Stimulated activated CD8-positive, alpha-beta memory T cell treated with anti-CD3 and anti-CD28 coated beads, Interleukin-2, amount 100 ng/mL, for 48 hours (primary cell): ENCODE results near the gene PIF1.
"Not testable (repeated sequence)": the region's sequence is repeated elsewhere in the genome, so short reads cannot be mapped to it uniquely, and the experiment has no call there.

ENCODE experiments used
- DNase-seq, 2 donors: peaks; one replicate each; pipeline ENCODE4 v3.0.0-alpha.2; 2020; ENCODE audit warnings: low read depth in 2 of 2

The PIF1 gene

DNA sequence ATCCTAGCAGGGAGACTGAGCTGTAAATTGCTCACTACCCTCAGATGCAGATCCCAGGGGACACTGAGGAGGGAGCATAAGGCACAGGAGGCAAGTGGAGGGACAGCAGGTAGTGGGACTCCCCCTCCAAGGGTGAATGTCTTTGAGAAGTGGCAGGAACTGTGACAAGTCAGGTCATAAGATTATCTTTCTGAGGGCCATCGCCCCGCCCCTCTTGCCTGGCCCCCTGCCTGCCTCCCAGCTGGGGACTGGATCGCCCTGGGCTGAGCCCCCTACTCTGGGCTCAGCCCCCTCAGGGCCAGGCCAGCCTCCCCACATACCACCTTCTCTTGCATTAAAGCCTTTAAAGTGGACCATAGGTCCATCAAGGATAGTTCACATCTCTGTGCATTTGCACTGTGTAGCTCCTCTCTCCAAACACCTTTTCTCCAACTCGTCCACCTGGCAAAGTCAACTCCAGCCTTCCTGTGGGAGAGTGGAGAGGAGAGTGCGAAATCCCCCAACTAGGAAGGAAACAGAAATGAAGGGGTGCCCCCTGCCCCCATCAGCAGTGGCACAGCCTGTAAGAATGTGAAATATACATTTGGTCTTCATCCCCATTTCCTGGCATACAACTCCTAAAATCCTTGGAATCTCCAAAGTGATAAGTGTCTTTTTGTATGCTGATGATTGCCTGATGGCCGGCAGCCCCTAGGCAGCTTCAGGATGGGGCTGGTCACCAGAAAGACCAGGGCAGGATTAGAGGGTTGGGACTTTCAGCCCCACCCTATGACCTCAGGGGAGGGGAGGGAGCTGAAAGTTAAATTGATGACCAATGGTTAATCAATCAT lies 14.7 kb downstream of the PIF1 start:
- no peak for DNase-seq

DNA sequence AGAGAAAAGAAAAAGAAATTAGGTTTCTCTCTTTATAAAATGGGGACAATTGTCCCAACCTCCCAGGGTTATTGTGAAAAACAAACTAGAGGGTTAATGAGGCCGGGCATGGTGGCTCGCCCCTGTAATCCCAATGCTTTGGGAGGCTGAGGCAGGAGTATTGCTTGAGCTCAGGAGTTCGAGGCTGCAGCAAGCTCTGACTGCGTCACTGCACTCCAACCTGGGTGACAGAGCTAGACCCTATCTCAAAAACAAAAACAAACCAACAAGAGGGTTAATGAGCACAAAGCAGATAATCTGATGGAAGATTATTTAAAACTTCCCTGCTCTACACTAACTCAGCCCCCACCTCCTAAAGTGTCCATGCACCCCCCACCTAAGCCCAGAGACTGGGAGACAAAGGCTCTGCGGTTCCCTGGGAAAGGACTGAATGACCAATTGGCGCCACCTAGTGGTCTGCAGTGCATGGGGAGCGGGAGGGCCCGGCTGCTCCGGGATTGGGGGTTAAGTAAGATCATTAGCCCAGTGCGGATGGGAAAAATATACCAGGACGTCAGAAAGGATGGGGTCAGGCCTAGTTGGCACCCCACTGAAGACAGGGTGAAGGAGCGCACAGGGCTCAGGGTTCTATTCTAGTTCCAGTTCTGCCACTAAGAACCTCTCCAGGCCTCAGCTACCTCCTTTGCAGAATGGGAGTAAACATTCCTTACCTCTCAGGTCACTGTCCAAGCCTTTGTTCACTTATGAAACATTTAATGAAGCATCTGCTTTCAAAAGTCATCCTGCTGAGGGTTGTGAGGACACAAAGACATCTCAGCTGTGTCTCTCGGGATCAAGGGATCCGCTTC lies 15.6 kb downstream of the PIF1 start:
- peak; percentile 51 to 61 for DNase-seq

- no peak for DNase-seq
Measured at GRCh38 chr15:64808785-64809453, 16.5 kb downstream of the PIF1 start.

- no peak for DNase-seq
Measured at GRCh38 chr15:64807751-64808222, 17.7 kb downstream of the PIF1 start.

DNA sequence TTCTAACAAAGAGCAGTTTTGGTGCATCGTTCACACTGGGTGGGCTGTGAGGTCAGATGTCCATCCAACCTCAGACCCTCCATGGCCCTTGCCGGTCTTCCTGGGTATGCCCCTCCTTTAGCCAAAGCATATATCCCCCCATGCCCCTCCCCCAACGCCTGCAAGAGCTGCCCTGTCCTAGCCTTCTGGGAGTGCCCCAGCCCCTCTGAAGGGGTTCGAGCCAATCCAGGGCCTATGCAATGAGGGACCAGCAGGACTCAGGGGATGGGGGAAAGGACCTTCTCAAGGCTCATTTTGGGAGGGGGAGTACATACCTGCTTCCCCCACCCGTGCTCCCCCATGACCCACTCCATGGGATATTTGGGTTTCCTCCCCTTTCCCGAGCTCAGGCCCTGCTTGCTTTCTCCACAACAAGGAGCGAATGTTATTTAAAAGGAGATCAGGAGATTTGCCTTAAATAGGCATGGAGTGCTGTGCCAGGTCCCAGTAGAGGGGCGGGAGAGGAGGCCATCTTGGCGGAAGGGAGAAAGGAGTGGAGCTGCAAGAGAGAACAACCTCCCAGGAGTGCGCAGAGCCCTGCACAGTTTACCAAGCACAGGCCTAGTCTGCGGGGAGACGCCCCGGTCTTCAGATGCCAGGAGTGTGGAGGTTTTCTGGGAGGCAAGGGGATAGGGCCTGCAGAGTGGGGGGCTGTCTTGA lies 18.2 kb downstream of the PIF1 start:
- no peak for DNase-seq

GRCh38 chr15:64806509-64806908 lies 18.9 kb downstream of the PIF1 start:
- no peak for DNase-seq

GRCh38 chr15:64804619-64805018 lies 20.8 kb downstream of the PIF1 start:
- DNase-seq = no peak

GRCh38 chr15:64803526-64803925 lies 21.9 kb downstream of the PIF1 start:
- no peak for DNase-seq

DNA sequence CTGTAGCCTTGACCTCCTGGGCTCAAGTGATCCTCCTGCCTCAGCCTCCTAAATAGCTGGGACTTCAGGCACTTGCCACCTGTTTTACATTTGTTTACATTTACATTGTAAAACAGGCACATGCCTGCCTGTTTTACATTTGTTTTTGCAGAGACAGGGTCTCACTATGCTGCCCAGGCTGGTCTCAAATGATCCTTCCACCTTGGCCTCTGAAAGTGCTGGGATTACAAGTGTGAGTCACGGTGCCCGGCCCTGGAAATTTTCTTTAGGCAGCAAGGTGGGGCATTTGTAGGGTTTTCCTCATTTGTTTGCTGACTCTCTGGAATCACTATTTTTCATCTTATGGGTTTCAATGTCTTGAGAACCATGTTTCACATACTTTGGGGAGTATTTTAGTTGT lies 25.0 kb downstream of the PIF1 start:
- DNase-seq = no peak

GRCh38 chr15:64798905-64799304 lies 26.5 kb downstream of the PIF1 start:
- DNase-seq = not testable (repeated sequence)

GRCh38 chr15:64795921-64796320 lies 29.5 kb downstream of the PIF1 start:
- DNase-seq = not testable (repeated sequence)

- DNase-seq = not testable (repeated sequence)
Measured at GRCh38 chr15:64795299-64795698, 30.1 kb downstream of the PIF1 start.

DNA sequence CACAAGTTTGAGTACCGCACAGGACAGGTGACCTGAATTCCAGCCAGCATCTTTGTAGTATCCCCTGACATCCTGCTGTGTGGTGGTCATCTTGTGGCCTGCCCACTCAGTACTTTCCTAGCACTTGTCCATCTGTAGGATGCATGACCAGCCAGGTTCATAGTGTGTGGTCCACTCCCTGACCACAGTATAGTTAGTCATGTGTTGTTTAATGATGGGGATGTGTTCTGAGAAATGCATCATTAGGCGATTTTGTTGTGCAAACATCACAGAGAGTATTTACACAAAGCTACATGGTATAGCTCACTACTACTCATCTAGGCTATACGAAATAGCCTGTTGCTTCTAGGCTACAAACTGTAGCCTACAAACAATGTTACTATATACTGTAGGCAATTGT lies 33.2 kb downstream of the PIF1 start:
- DNase-seq = no peak

GRCh38 chr15:64791401-64791800 lies 34.0 kb downstream of the PIF1 start:
- DNase-seq = no peak

DNA sequence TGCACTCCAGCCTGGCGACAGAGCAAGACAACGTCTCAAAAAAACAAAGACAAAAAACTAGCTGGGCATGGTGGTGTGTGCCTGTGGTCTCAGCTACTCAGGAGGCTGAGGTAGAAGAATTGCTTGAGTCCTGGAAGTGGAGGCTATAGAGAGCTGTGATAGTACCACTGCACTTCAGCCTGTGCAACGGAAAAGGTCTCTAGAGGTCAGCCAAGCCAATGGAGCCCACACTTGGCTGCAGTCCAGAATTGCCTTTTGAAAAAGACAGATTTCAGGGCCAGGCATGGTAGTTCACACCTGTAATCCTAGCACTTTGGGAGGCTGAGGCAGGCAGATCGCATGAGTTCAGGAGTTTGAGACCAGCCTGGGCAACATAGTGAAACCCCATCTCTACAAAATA lies 41.7 kb downstream of the PIF1 start:
- no peak for DNase-seq

DNA sequence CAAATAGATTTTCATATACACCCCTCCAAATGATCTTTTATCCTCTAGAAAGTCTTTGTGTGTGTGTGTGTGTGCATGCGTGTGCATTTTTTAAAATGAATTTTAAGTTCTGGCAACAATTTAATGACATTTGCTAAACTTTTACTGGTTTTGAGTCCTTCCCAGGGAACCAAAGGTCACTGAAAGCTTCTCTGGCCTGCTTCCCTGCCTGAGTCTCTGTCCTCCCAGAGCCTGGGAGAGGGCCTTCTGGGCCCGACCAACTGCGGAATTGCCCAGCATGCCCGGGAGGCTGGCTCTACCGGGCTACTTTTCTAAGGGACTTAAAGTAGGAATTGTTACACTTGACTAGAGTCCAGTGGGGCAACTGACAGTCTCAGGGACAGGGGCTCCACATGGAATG lies 42.7 kb downstream of the PIF1 start:
- DNase-seq = no peak

DNA sequence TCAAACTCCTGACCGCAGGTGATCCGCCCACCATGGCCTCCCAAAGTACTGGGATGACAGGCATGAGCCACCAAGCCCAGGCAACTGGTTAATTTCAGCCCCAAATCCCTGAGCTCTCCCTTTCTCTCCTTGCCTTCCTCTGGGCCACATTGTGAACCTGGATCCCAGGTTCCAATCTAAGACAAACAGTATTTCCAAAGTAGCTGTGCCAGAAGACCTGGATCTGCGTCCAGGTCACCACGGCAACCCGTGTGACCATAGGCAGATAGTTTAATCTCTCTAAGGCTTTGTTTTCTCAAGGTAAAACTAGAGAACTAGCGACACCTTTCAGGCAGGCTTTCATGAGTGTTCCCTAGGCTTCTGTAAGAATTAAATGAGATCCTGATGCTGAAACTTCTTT lies 44.1 kb downstream of the PIF1 start:
- DNase-seq = no peak

DNA sequence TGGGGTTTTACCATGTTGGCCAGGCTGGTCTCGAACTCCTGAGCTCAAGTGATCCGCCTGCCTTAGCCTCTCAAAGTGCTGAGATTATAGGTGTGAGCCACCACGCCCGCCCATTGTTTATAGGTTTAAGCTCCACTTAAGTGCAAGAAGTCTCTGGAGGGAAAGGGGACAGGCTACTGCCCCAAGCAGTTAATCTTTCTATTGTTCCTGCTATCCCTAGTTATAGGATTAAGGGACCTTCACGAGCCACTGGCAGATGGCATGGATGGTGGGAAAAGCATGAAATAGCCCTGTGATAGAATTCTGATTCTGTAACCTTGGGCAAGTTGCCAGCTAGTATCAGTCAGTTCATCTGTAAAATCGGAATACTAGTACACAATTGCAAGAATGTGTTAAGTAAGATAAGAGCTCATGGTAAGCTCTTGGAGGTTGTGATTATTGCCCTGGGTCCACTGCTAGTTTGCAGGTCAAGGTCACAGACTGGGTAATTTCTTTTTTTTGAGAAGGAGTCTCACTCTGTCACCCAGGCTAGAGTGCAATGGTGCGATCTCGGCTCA lies 44.8 kb downstream of the PIF1 start:
- no peak for DNase-seq

DNA sequence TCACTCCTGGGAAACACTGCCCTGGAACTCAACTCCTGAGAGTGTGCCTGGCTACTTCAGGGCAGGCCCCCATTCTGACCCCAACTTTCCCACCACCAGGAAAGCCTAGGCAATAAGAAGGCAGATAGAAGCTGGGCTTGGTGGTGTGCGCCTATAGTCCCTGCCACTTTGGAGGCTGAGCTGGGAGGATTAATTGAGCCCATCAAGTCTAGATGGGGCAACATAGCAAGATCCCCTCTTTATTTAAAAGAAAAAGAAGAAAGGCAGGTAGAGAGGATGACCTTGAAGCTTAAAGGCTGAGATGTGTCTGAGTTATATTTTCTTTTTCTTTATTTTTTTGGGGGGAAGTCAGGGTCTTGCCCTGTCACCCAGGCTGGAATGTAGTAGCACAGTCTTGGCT lies 45.8 kb downstream of the PIF1 start:
- no peak for DNase-seq

- no peak for DNase-seq
Measured at GRCh38 chr15:64779024-64779423, 46.4 kb downstream of the PIF1 start.

GRCh38 chr15:64776402-64776786 lies 49.1 kb downstream of the PIF1 start:
- DNase-seq = no peak
